ENCODE results near the gene DAB1.

DNA sequence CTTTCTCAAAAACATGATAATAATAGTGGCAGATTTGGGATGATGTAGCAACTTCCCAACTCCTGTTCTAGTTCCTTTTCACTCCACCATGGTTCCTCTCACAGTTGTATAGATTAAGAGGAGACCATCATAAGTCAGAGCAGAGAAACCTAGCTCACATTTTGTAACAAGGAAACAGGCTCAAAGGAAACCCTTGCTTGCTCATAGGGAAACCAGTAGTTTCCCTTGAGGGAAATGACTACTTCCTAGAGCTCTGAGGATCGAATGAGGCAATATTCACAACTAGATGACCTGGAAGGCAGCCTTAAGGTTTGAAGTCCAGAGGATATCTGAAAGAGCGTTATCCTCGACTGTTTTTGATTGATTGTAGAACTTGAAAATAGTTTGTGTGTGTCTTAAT is 382.0 kb downstream of the DAB1 start:
- TF ChIP-seq, protein P1, sequence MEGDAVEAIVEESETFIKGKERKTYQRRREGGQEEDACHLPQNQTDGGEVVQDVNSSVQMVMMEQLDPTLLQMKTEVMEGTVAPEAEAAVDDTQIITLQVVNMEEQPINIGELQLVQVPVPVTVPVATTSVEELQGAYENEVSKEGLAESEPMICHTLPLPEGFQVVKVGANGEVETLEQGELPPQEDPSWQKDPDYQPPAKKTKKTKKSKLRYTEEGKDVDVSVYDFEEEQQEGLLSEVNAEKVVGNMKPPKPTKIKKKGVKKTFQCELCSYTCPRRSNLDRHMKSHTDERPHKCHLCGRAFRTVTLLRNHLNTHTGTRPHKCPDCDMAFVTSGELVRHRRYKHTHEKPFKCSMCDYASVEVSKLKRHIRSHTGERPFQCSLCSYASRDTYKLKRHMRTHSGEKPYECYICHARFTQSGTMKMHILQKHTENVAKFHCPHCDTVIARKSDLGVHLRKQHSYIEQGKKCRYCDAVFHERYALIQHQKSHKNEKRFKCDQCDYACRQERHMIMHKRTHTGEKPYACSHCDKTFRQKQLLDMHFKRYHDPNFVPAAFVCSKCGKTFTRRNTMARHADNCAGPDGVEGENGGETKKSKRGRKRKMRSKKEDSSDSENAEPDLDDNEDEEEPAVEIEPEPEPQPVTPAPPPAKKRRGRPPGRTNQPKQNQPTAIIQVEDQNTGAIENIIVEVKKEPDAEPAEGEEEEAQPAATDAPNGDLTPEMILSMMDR (tag by site-specific recombination; IDR thresholded peaks at IDR 0.05), result no peak
- TF ChIP-seq, protein P2, sequence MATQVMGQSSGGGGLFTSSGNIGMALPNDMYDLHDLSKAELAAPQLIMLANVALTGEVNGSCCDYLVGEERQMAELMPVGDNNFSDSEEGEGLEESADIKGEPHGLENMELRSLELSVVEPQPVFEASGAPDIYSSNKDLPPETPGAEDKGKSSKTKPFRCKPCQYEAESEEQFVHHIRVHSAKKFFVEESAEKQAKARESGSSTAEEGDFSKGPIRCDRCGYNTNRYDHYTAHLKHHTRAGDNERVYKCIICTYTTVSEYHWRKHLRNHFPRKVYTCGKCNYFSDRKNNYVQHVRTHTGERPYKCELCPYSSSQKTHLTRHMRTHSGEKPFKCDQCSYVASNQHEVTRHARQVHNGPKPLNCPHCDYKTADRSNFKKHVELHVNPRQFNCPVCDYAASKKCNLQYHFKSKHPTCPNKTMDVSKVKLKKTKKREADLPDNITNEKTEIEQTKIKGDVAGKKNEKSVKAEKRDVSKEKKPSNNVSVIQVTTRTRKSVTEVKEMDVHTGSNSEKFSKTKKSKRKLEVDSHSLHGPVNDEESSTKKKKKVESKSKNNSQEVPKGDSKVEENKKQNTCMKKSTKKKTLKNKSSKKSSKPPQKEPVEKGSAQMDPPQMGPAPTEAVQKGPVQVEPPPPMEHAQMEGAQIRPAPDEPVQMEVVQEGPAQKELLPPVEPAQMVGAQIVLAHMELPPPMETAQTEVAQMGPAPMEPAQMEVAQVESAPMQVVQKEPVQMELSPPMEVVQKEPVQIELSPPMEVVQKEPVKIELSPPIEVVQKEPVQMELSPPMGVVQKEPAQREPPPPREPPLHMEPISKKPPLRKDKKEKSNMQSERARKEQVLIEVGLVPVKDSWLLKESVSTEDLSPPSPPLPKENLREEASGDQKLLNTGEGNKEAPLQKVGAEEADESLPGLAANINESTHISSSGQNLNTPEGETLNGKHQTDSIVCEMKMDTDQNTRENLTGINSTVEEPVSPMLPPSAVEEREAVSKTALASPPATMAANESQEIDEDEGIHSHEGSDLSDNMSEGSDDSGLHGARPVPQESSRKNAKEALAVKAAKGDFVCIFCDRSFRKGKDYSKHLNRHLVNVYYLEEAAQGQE (tag by site-specific recombination; IDR thresholded peaks at IDR 0.05), result no peak
